ENCODE results near the gene C2CD4C.
"Not testable (repeated sequence)": the region's sequence is repeated elsewhere in the genome, so short reads cannot be mapped to it uniquely, and the experiment has no call there.

The C2CD4C gene, protein sequence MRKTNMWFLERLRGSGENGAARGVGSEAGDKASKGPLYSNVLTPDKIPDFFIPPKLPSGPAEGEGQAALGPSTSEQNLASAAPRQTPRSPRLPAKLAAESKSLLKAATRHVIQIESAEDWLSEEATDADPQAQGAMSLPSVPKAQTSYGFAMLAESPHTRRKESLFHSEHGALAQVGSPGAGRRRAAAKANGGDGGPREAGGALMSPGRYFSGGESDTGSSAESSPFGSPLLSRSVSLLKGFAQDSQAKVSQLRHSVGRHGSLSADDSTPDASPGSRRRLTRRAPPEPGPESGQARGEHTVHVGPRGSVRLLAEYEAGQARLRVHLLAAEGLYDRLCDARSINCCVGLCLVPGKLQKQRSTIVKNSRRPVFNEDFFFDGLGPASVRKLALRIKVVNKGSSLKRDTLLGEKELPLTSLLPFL

DNA sequence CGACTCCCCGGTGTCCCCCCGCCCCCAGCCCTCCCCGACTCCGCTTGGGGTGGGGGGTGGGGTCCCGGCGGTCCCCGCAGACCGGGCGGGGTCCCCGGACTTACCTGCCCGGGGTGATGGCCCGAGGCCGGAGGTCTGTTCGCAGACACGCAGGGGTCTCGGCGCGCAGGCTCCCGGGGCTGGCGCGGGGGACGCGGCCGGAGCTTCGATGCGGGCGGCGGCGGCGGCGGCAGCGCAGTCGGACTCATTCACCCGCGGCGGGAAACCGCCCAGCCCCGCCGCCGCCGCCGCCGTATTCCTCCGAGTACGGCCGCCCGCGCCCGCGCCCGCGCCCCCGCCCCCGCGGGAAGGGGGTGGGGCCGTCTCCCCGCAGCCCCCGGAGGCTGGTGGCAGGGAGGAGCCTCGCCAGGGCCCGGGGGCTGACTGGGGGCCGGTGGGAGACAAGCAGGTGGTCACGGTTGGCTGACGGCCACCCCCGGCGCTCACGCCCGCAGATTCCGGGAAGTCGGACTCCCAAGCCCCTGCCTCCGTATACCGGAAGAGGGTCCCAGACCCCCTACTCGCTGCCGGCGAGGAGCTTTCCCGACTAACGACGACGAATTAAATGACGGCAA lies at the start of gene C2CD4C:
Gene C2CD4C, minus strand, starts transcription at position 246 of the 614 bp plus-strand sequence. CDS start 786 bp downstream, outside the sequence.
- Mint-ChIP-seq H3K4me3 (peak within 1 kb of the TSS; percentile 57), H3K27me3 (ENCODE audit: low read depth) (peaks cover 11% of the 10 kb centered on the region), H3K4me1 (ENCODE audit: low read depth) (peaks cover 2% of the 10 kb centered on the region), H3K36me3 (ENCODE audit: low read depth) (no peaks in the 10 kb centered on the region), H3K9me3 (no peaks in the 10 kb centered on the region), H3K27ac (peak within 1 kb of the TSS; percentile 4)
- no peak for DNase-seq (ENCODE audit: low spot score)

DNA sequence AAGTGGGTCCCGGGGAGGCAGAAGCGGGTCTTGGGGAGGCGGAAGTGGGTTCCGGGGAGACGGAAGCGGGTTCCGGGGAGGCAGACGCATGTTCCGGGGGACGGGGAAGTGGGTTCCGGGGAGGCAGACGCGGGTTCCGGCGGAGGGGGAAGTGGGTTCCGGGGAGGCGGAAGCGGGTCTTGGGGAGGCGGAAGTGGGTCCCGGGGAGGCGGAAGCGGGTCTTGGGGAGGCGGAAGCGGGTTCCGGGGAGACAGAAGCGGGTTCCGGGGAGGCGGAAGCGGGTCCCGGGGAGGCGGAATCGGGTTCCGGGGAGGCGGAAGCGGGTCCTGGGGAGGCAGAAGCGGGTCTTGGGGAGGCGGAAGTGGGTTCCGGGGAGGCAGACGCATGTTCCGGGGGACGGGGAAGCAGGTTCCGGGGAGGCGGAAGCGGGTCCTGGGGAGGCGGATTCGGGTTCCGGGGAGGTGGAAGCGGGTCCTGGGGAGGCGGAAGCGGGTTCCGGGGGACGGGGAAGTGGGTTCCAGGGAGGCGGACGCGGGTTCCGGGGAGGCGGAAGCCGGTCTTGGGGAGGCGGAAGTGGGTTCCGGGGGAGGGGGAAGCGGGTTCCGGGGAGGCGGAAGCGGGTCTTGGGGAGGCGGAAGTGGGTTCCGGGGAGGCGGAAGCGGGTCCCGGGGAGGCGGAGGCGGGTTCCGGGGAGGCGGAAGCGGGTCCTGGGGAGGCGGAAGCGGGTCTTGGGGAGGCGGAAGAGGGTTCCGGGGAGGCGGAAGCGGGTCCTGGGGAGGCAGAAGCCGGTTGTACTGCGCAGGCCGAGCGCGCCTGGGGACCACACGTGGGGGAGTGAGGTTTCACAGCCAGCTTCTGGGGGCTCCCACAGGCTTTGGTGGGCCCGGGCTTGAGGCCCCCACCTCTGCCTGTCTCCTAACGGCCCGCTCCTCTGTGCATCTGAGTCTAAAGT lies 49.4 kb upstream of the C2CD4C start:
- no peaks in the 10 kb centered on the region for H3K36me3 Mint-ChIP-seq (ENCODE audit: low read depth)
- peaks cover 19% of the 10 kb centered on the region for H3K27me3 Mint-ChIP-seq (ENCODE audit: low read depth)
- DNase-seq (ENCODE audit: low spot score) = no peak
- no peak overlapping the region for H3K27ac Mint-ChIP-seq
- H3K9me3 Mint-ChIP-seq = no peaks in the 10 kb centered on the region
- no peaks in the 10 kb centered on the region for H3K4me1 Mint-ChIP-seq (ENCODE audit: low read depth)
- H3K4me3 Mint-ChIP-seq = no peak overlapping the region

GRCh38 chr19:457636-458035 lies 48.7 kb upstream of the C2CD4C start:
- no peak for DNase-seq (ENCODE audit: low spot score)
- H3K27me3 Mint-ChIP-seq (ENCODE audit: low read depth) = peaks cover 16% of the 10 kb centered on the region
- H3K36me3 Mint-ChIP-seq (ENCODE audit: low read depth) = no peaks in the 10 kb centered on the region
- H3K4me1 Mint-ChIP-seq (ENCODE audit: low read depth) = no peaks in the 10 kb centered on the region
- H3K4me3 Mint-ChIP-seq = no peak overlapping the region
- no peaks in the 10 kb centered on the region for H3K9me3 Mint-ChIP-seq
- H3K27ac Mint-ChIP-seq = no peak overlapping the region

DNA sequence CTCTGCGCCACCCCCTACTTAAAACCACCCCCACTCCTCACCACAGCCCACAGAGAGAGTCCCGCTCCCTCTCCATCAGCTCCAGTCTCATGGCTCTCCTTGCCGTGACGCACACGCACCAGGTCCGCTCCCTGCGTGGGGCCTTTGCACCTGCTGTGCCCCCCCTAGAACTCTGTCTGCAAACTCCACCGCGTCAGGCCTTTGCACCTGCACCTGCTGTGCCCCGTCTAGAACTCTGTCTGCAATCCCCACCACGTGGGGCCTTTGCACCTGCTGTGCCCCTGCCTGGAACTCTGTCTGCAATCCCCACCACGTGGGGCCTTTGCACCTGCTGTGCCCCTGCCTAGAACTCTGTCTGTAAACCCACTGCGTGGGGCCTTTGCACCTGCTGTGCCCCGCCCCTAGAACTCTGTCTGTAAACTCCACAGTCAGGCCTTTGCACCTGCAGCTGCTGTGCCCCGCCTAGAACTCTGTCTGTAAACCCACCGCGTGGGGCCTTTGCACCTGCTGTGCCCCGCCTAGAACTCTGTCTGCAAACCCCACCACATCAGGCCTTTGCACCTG lies 47.7 kb upstream of the C2CD4C start:
- Mint-ChIP-seq H3K9me3 (no peaks in the 10 kb centered on the region), H3K4me1 (ENCODE audit: low read depth) (no peaks in the 10 kb centered on the region), H3K36me3 (ENCODE audit: low read depth) (no peaks in the 10 kb centered on the region), H3K27ac (no peak overlapping the region), H3K27me3 (ENCODE audit: low read depth) (peaks cover 9% of the 10 kb centered on the region), H3K4me3 (no peak overlapping the region)
- no peak for DNase-seq (ENCODE audit: low spot score)

GRCh38 chr19:455851-456546 lies 47.1 kb upstream of the C2CD4C start:
- H3K9me3 Mint-ChIP-seq = no peaks in the 10 kb centered on the region
- no peaks in the 10 kb centered on the region for H3K36me3 Mint-ChIP-seq (ENCODE audit: low read depth)
- no peaks in the 10 kb centered on the region for H3K4me1 Mint-ChIP-seq (ENCODE audit: low read depth)
- no peak overlapping the region for H3K27ac Mint-ChIP-seq
- DNase-seq (ENCODE audit: low spot score) = no peak
- peaks cover 7% of the 10 kb centered on the region for H3K27me3 Mint-ChIP-seq (ENCODE audit: low read depth)
- H3K4me3 Mint-ChIP-seq = no peak overlapping the region

DNA sequence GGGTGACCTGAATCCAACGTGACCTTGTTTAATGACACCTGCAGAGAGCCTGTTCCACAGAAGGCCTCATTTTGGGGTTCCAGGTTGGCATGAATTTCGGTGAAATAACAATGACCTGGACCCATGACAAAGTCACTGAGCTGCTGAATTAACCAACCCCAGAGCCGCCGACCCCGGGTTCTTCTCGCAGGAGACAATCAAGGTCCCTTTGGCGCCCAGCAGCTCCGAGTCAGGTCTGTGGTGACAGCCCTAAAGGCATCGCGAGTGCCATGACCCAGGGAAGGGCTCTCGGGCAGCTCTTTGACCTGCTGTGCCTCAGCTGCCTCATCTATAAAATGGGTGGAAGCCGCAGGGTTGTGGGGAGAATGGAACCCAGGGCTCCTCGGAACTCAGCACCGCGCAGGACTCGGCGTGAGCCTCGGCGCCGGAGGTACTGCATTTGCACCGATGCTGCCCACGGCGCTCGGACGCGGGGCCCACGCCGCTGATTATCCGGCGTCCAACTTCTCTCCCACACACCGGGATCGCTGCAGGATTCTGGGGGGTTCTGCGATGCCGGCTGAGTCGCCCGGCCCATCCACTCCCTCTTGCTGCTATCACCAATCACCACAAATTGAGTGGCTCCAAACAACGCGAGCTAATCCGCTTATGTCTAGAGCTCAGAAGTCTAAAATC lies 46.2 kb upstream of the C2CD4C start:
- H3K4me1 Mint-ChIP-seq (ENCODE audit: low read depth) = no peaks in the 10 kb centered on the region
- H3K9me3 Mint-ChIP-seq = peaks cover 5% of the 10 kb centered on the region
- peaks cover 7% of the 10 kb centered on the region for H3K27me3 Mint-ChIP-seq (ENCODE audit: low read depth)
- H3K36me3 Mint-ChIP-seq (ENCODE audit: low read depth) = no peaks in the 10 kb centered on the region
- no peak overlapping the region for H3K27ac Mint-ChIP-seq
- no peak overlapping the region for H3K4me3 Mint-ChIP-seq
- DNase-seq (ENCODE audit: low spot score) = no peak

DNA sequence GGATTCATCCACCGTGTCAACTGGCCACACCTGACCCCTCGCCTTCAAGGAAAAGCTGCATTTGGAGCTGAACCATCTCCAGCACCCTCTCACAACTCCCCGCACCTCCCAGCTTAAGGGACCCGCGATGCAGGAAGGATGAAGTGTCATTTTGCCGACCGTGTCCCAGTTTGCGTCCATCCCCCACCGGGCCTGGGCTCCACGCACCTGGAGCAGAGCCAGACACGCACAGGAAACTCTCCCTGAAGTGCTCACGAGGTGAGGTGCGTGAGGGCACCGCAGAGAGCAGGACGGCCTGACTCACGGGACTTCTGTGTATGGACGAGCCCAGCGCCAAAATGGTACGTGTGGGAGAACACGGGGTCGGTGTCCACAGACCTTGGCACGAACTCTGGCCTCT lies 44.7 kb upstream of the C2CD4C start:
- H3K36me3 Mint-ChIP-seq (ENCODE audit: low read depth) = no peaks in the 10 kb centered on the region
- no peak for DNase-seq (ENCODE audit: low spot score)
- H3K27me3 Mint-ChIP-seq (ENCODE audit: low read depth) = no peaks in the 10 kb centered on the region
- H3K27ac Mint-ChIP-seq = no peak overlapping the region
- no peak overlapping the region for H3K4me3 Mint-ChIP-seq
- H3K4me1 Mint-ChIP-seq (ENCODE audit: low read depth) = no peaks in the 10 kb centered on the region
- peaks cover 5% of the 10 kb centered on the region for H3K9me3 Mint-ChIP-seq

- peaks cover 5% of the 10 kb centered on the region for H3K9me3 Mint-ChIP-seq
- DNase-seq (ENCODE audit: low spot score) = no peak
- no peak overlapping the region for H3K27ac Mint-ChIP-seq
- no peak overlapping the region for H3K4me3 Mint-ChIP-seq
- H3K36me3 Mint-ChIP-seq (ENCODE audit: low read depth) = no peaks in the 10 kb centered on the region
- H3K4me1 Mint-ChIP-seq (ENCODE audit: low read depth) = no peaks in the 10 kb centered on the region
- H3K27me3 Mint-ChIP-seq (ENCODE audit: low read depth) = no peaks in the 10 kb centered on the region
Observed at GRCh38 chr19:452829-453228, 43.9 kb upstream of the C2CD4C start.

DNA sequence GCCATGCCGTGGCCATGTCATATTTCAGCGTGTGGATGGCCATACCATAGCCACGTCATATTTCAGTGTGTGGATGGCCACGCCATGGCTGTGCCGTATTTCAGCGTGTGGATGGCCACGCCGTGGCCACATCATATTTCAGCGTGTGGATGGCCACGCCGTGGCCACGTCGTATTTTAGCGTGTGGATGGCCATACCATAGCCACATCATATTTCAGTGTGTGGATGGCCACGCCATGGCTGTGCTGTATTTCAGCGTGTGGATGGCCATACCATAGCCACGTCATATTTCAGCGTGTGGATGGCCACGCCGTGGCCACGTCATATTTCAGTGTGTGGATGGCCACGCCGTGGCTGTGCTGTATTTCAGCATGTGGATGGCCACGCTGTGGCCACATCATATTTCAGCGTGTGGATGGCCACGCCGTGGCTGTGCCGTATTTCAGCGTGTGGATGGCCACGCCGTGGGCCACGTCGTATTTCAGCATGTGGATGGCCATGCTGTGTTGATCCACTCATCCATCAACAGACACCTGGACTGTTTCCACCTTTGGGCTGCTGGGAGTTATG lies 42.0 kb upstream of the C2CD4C start:
- not testable (repeated sequence) for DNase-seq (ENCODE audit: low spot score); H3K36me3 Mint-ChIP-seq (ENCODE audit: low read depth); H3K4me3 Mint-ChIP-seq; H3K27ac Mint-ChIP-seq; H3K9me3 Mint-ChIP-seq; H3K27me3 Mint-ChIP-seq (ENCODE audit: low read depth); H3K4me1 Mint-ChIP-seq (ENCODE audit: low read depth)

GRCh38 chr19:449916-450315 lies 41.0 kb upstream of the C2CD4C start:
- DNase-seq (ENCODE audit: low spot score) = no peak
- Mint-ChIP-seq H3K4me1 (ENCODE audit: low read depth) (no peaks in the 10 kb centered on the region), H3K27ac (no peak overlapping the region), H3K4me3 (no peak overlapping the region), H3K27me3 (ENCODE audit: low read depth) (no peaks in the 10 kb centered on the region), H3K36me3 (ENCODE audit: low read depth) (no peaks in the 10 kb centered on the region), H3K9me3 (peaks cover 5% of the 10 kb centered on the region)

DNA sequence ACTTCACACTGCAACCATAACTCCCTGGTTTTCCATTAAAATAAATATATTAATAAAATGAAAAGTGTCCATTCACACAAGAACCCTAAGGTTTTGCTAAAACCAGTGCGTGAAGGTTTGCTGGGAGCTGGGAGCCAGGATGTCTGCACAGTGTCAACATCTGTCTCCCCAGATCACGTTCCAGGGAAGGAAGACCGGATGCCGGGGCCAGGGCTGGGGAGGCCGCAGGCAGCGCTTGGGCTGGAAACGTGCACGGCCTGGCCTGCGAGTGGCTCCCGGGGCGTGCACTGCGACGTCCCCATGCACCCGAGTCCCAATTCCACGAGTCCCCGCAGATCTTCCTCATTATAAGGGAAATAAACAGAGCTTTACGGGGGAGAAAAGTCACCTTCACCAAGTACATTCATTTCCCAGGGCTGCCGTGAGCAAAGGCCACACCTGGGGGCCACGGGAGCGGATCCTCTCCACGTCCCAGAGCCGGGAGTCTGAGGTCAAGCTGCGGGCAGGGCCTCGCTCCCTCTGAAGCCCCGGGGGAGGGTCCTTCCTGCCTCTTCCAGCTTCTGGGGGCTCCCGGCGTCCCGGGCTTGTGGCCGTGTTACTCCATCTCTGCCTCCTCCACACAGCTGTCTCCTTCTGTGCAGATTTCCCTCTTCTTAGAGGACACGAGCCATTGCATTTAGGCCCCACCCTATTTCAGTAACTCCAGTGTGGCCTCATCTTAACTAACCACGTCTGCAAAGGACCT lies 39.0 kb upstream of the C2CD4C start:
- Mint-ChIP-seq H3K4me3 (no peak overlapping the region), H3K36me3 (ENCODE audit: low read depth) (no peaks in the 10 kb centered on the region), H3K4me1 (ENCODE audit: low read depth) (no peaks in the 10 kb centered on the region), H3K9me3 (peaks cover 5% of the 10 kb centered on the region), H3K27me3 (ENCODE audit: low read depth) (no peaks in the 10 kb centered on the region), H3K27ac (no peak overlapping the region)
- DNase-seq (ENCODE audit: low spot score) = no peak

- Mint-ChIP-seq H3K36me3 (ENCODE audit: low read depth) (no peaks in the 10 kb centered on the region), H3K27ac (no peak overlapping the region), H3K4me1 (ENCODE audit: low read depth) (no peaks in the 10 kb centered on the region), H3K4me3 (no peak overlapping the region), H3K27me3 (ENCODE audit: low read depth) (no peaks in the 10 kb centered on the region), H3K9me3 (peaks cover 7% of the 10 kb centered on the region)
- no peak for DNase-seq (ENCODE audit: low spot score)
Observed at GRCh38 chr19:447064-447426, 38.1 kb upstream of the C2CD4C start.
